K562 (cell line): ENCODE data around the gene SERINC3. TPM values are rescaled to one million over a fixed set of nuclear protein-coding genes. Genes with fewer than 3 reads are reported as not detected.
A peak's percentile ranks its signal among the peaks of the same experiment; 100 is the strongest.

Experiments used
- ARHGAP35 ChIP-seq: fragments of 450-650 bp; IDR thresholded peaks from 2 replicates; pipeline ENCODE4 v1.6.1; 2018; ENCODE audit not compliant: partially characterized antibody
- HDAC1 ChIP-seq, 2 experiments: fragments of 450-650 bp; IDR thresholded peaks; 2 replicates each; pipeline ENCODE4 v1.6.1; 2016 to 2017; ENCODE audit warnings: inconsistent platforms in 1 of 2, mild to moderate bottlenecking in 1 of 2, moderate library complexity in 1 of 2
- KLF13 ChIP-seq: fragments of 450-650 bp; IDR thresholded peaks from 2 replicates; pipeline ENCODE4 v1.6.1; 2016; ENCODE audit warnings: missing genetic modification characterization, low read depth, mild to moderate bottlenecking, missing compliant biosample characterization, moderate library complexity, borderline replicate concordance
- MBD1 ChIP-seq: fragments of 250-450 bp; sonication (Bioruptor Pico); IDR thresholded peaks from 2 replicates; pipeline ENCODE4 v1.8.0; 2022; ENCODE audit warnings: inconsistent platforms
- MTA3 ChIP-seq: fragments of 450-650 bp; formaldehyde crosslinking; IDR thresholded peaks from 2 replicates; pipeline ENCODE4 v1.6.1; 2017; ENCODE audit warnings: mild to moderate bottlenecking, borderline replicate concordance
- SNIP1 ChIP-seq: fragments of 450-650 bp; IDR thresholded peaks from 2 replicates; pipeline ENCODE4 v1.7.1; 2017; ENCODE audit warnings: low read depth, mild to moderate bottlenecking
- STAG1 ChIP-seq: sonication (generic); formaldehyde crosslinking; IDR thresholded peaks from 2 replicates; pipeline ENCODE4 v1.5.0; 2020; ENCODE audit warnings: missing genetic modification reagents, borderline replicate concordance
- TCF3 ChIP-seq: sonication (generic); formaldehyde crosslinking; IDR thresholded peaks from 2 replicates; pipeline ENCODE4 v1.4.0; 2020; ENCODE audit warnings: mild to moderate bottlenecking, missing genetic modification reagents
- ZBTB33 ChIP-seq: sonication (generic); formaldehyde crosslinking; IDR thresholded peaks from 2 replicates; pipeline ENCODE4 v1.8.1; 2023; ENCODE audit warnings: mild to moderate bottlenecking, missing genetic modification reagents
- ZFX ChIP-seq: sonication (generic); formaldehyde crosslinking; IDR thresholded peaks from 2 replicates; pipeline ENCODE4 v1.8.0; 2022; ENCODE audit warnings: mild to moderate bottlenecking, missing genetic modification reagents, moderate library complexity
- ZNF24 ChIP-seq: fragments of 450-650 bp; IDR thresholded peaks from 2 replicates; pipeline ENCODE4 v1.6.1; 2016
- ZNF408 ChIP-seq: fragments of 250-450 bp; sonication (Bioruptor Pico); IDR thresholded peaks from 2 replicates; pipeline ENCODE4 v1.4.0; 2020; ENCODE audit warnings: low read depth, mild to moderate bottlenecking, moderate library complexity
- ZNF740 ChIP-seq, 3 experiments: fragments of 200-800 bp in 1 of 3; sonication (Bioruptor generic) in 1 of 3; sonication (generic) in 1 of 3; formaldehyde crosslinking in 1 of 3; IDR thresholded peaks; 2 replicates each; pipeline versions ENCODE4 v1.6.1 to v1.8.0; 2016 to 2022; ENCODE audit warnings: mild to moderate bottlenecking in 2 of 3, missing compliant biosample characterization in 2 of 3, missing genetic modification characterization in 2 of 3, missing genetic modification reagents in 1 of 3
- polyA plus RNA-seq, 8 experiments: library from polyadenylated mRNA; depleted of rRNA in 4 of 8; stranded (reverse) in 5 of 8; unstranded in 3 of 8; fragments of >200 nt; fragmentation: Nextera tagmentation in 2 of 8; fragmentation: Illumina TruSeq in 1 of 8; extraction: Ambion mirVana in 2 of 8; extraction: Trizol in 1 of 8; gene quantifications; 2 replicates each; pipeline versions ENCODE4 v1.2.1 to v1.2.3, GENCODE V29; 2011 to 2014; ENCODE audit warnings: inconsistent platforms in 1 of 8, missing spikeins in 1 of 8
- total RNA-seq, 7 experiments: library from RNA; depleted of rRNA in 6 of 7; stranded (reverse); fragments of >200 nt in 6 of 7; fragmentation: Illumina TruSeq in 2 of 7; extraction: Trizol in 2 of 7; gene quantifications; 2 replicates each; pipeline versions ENCODE4 v1.2.1 to v1.2.3, GENCODE V29; 2011 to 2021; ENCODE audit warnings: low replicate concordance in 1 of 7
- TF ChIP-seq, protein P1 (sequence below): fragments of 250-450 bp; sonication (Bioruptor Pico); IDR thresholded peaks from 2 replicates; pipeline ENCODE4 v1.8.0; 2021; ENCODE audit warnings: mild to moderate bottlenecking, moderate library complexity
- TF ChIP-seq, protein P2 (sequence below): fragments of 250-450 bp; sonication (Bioruptor Pico); IDR thresholded peaks from 2 replicates; pipeline ENCODE4 v1.5.1; 2021; ENCODE audit warnings: mild to moderate bottlenecking

Gene SERINC3
- total and polyA plus RNA-seq, 9 of the 15 experiments (the other 6 are each of a cell fraction or from before 2014, with no cell fraction given), result 24.7 to 107 (median 48.8) TPM

DNA sequence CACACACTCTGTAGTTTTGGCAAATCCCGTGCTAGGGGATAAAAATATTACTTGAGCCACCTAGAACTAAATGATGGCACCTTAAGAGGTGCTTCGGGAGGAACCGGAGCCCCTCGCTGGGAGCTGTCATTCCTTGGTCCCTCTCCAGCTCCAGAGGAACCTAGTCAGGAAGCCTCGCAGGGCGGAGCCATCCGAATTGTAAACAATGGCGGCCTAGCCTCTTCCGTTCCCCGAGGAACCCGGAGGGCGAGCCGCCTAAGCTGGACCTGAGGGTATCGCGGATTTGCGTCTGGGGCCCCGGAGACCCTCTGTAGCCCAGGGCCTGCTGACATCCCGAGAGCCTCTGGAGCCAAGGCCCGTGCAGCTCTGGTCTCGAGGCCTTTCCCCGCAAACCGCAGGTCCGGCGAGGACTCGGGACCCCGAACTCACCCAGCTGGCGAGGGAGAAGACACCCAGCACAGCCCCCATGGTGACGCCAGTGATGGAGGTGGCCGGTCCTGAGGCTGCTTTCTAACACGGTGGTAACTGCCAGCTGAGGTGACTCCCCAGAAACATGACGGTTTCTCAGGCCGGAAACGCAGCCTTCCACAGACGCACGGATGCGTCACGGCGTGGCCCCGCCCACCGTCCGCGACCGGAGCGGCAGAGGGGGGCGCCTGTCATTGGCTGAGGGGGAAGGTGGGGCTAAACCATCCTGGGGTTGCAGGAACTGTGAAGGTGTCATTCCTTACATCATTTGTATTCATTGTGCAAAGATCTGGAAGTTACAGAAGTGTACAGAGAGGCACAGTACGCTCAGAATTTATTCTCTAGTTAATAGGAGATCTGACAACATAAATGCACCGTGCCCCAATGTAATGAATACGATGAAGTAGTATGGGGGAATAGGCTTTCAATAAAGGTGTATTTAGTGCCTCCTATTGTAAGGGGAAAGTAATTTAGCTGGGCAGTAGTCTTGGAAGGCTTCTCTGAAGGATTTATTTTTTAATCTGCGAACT is at the start of gene SERINC3 (continued):
- TF ChIP-seq MBD1, result no peak
- TF ChIP-seq HDAC1 (IDR thresholded peaks at IDR 0.05), result peak in 1 of 2 experiments; percentile 89; a peak in 2 of 4 replicates
- no peak for TF ChIP-seq ZBTB33 (CRISPR knock-in tag)
- no peak for TF ChIP-seq SNIP1
- no peak for TF ChIP-seq ZNF408 (CRISPR knock-in tag)
- TF ChIP-seq MTA3, result peak; percentile 86; the same call in 1 of the 2 replicates
- no peak for TF ChIP-seq KLF13 (tag)
- TF ChIP-seq TCF3 (CRISPR knock-in tag), result no peak
- TF ChIP-seq ARHGAP35, result no peak
- TF ChIP-seq, protein P1, sequence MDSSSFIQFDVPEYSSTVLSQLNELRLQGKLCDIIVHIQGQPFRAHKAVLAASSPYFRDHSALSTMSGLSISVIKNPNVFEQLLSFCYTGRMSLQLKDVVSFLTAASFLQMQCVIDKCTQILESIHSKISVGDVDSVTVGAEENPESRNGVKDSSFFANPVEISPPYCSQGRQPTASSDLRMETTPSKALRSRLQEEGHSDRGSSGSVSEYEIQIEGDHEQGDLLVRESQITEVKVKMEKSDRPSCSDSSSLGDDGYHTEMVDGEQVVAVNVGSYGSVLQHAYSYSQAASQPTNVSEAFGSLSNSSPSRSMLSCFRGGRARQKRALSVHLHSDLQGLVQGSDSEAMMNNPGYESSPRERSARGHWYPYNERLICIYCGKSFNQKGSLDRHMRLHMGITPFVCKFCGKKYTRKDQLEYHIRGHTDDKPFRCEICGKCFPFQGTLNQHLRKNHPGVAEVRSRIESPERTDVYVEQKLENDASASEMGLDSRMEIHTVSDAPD (CRISPR knock-in tag), result no peak
- TF ChIP-seq STAG1 (CRISPR knock-in tag), result no peak
- TF ChIP-seq ZNF24, result no peak
- TF ChIP-seq ZNF740 (CRISPR knock-in tag; IDR thresholded peaks at IDR 0.05), result no peak
- TF ChIP-seq ZNF740 (tag; IDR thresholded peaks at IDR 0.05), result no peak
- TF ChIP-seq, protein P2, sequence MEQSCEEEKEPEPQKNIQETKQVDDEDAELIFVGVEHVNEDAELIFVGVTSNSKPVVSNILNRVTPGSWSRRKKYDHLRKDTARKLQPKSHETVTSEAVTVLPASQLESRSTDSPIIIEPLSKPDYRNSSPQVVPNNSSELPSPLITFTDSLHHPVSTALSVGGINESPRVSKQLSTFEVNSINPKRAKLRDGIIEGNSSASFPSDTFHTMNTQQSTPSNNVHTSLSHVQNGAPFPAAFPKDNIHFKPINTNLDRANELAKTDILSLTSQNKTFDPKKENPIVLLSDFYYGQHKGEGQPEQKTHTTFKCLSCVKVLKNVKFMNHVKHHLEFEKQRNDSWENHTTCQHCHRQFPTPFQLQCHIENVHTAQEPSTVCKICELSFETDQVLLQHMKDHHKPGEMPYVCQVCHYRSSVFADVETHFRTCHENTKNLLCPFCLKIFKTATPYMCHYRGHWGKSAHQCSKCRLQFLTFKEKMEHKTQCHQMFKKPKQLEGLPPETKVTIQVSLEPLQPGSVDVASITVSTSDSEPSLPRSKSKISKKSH, result no peak
- peak; percentile 97 for TF ChIP-seq ZFX (CRISPR knock-in tag)
